GM21515 (cell line): ENCODE results near the gene RBM4B.

Experiments
- ATAC-seq: cut with Tn5 transposase; IDR thresholded peaks from one replicate; pipeline ENCODE4 v1.9.1; 2021; ENCODE audit not compliant: unreplicated experiment

Gene RBM4B

GRCh38 chr11:66687831-66688281 lies 10.2 kb upstream of the RBM4B start:
- no peak for ATAC-seq

GRCh38 chr11:66686801-66687750 lies 9.4 kb upstream of the RBM4B start:
- ATAC-seq = no peak

- ATAC-seq = no peak
Measured at GRCh38 chr11:66686100-66686785, 8.6 kb upstream of the RBM4B start.

GRCh38 chr11:66685276-66686099 lies 7.8 kb upstream of the RBM4B start:
- no peak for ATAC-seq

GRCh38 chr11:66684635-66685034 lies 6.9 kb upstream of the RBM4B start:
- ATAC-seq = no peak

- ATAC-seq = no peak
Measured at GRCh38 chr11:66683877-66684276, 6.2 kb upstream of the RBM4B start.

GRCh38 chr11:66680966-66681645 lies 3.4 kb upstream of the RBM4B start:
- no peak for ATAC-seq

- peak; percentile 44 for ATAC-seq
Measured at GRCh38 chr11:66676931-66677598, 622 bp downstream of the RBM4B start.

GRCh38 chr11:66676282-66676919 lies 1.3 kb downstream of the RBM4B start:
- no peak for ATAC-seq

- no peak for ATAC-seq
Measured at GRCh38 chr11:66674964-66675602, 2.6 kb downstream of the RBM4B start.

GRCh38 chr11:66670816-66671215 lies 6.9 kb downstream of the RBM4B start:
- ATAC-seq = no peak

- no peak for ATAC-seq
Measured at GRCh38 chr11:66665369-66665768, 12.3 kb downstream of the RBM4B start.

- no peak for ATAC-seq
Measured at GRCh38 chr11:66663741-66664296, 13.9 kb downstream of the RBM4B start.

- ATAC-seq = no peak
Measured at GRCh38 chr11:66659763-66660162, 17.9 kb downstream of the RBM4B start.

GRCh38 chr11:66653123-66653522 lies 24.6 kb downstream of the RBM4B start:
- no peak for ATAC-seq

- no peak for ATAC-seq
Measured at GRCh38 chr11:66652651-66653050, 25.0 kb downstream of the RBM4B start.

GRCh38 chr11:66651016-66651415 lies 26.7 kb downstream of the RBM4B start:
- ATAC-seq = no peak

- ATAC-seq = no peak
Measured at GRCh38 chr11:66649903-66650302, 27.8 kb downstream of the RBM4B start.

- ATAC-seq = no peak
Measured at GRCh38 chr11:66646828-66647227, 30.9 kb downstream of the RBM4B start.
